Measurements from ENCODE around the gene MRPL14. TPM values are rescaled to one million over a fixed set of nuclear protein-coding genes. Genes with fewer than 3 reads are reported as not detected.

Gene MRPL14
- total and polyA plus RNA-seq, 2 of the 8 experiments (the other 6 are each of a cell fraction or from before 2014, with no cell fraction given): 82.0 to 97.1 TPM

GRCh38 chr6:44127186-44128019 is at the start of gene MRPL14, which contains the start of gene TMEM63B (continued):
- TF ChIP-seq CTBP2 (IDR thresholded peaks at IDR 0.05; ENCODE audit: borderline replicate concordance, insufficient read depth, insufficient read length, low read length) (no peak), JUN (IDR thresholded peaks at IDR 0.05; ENCODE audit: low read depth, low read length) (no peak), FOSL1 (IDR thresholded peaks at IDR 0.05; ENCODE audit: insufficient read depth, low read depth, low read length) (no peak), HDAC2 (IDR thresholded peaks at IDR 0.05; ENCODE audit: borderline replicate concordance in 1 of 2, low read depth in 2 of 2, low read length in 2 of 2) (0 out of 4 replicates have a peak, but pooled peaks have one; percentile 12 to 33), MAX (IDR thresholded peaks at IDR 0.05) (no peak), POLR2A (IDR thresholded peaks at IDR 0.05; ENCODE audit: control extremely low read depth in 1 of 2, low read depth in 2 of 2, low read length in 2 of 2) (peak; percentile 68 to 89), POU5F1 (IDR thresholded peaks at IDR 0.05; ENCODE audit: low read depth, low read length) (no peak), SUZ12 (IDR thresholded peaks at IDR 0.05; ENCODE audit: low read length) (no peak), KDM4A (IDR thresholded peaks at IDR 0.05; ENCODE audit: low read depth, low read length, severe bottlenecking) (peak; percentile 45), BACH1 (IDR thresholded peaks at IDR 0.05; ENCODE audit: low read length) (peak; percentile 64; the same call in 1 of the 2 replicates), PHF8 (conservative IDR thresholded peaks at IDR 0.05; ENCODE audit: low read depth, low read length) (peak; percentile 87), SP1 (IDR thresholded peaks at IDR 0.05; ENCODE audit: low read depth, low read length) (no peak), EP300 (IDR thresholded peaks at IDR 0.05; ENCODE audit: borderline replicate concordance in 1 of 2, low read depth in 2 of 2, low read length in 2 of 2) (no peak), TAF1 (IDR thresholded peaks at IDR 0.05; ENCODE audit: low read depth, low read length) (peak; percentile 68), SIX5 (IDR thresholded peaks at IDR 0.05; ENCODE audit: low read depth, low read length) (no peak), EZH2 (IDR thresholded peaks at IDR 0.05; ENCODE audit: low read depth, low read length, severe bottlenecking) (no peak), KDM1A (IDR thresholded peaks at IDR 0.05; ENCODE audit: borderline replicate concordance, low read length) (0 out of 2 replicates have a peak, but pooled peaks have one; percentile 46), CHD2 (IDR thresholded peaks at IDR 0.05; ENCODE audit: low read length) (no peak), EGR1 (IDR thresholded peaks at IDR 0.05; ENCODE audit: borderline replicate concordance, low read depth, low read length) (no peak), TAF7 (optimal IDR thresholded peaks at IDR 0.05; ENCODE audit: borderline replicate concordance, low read depth, low read length) (no peak)
- TF ChIP-seq, protein P1, sequence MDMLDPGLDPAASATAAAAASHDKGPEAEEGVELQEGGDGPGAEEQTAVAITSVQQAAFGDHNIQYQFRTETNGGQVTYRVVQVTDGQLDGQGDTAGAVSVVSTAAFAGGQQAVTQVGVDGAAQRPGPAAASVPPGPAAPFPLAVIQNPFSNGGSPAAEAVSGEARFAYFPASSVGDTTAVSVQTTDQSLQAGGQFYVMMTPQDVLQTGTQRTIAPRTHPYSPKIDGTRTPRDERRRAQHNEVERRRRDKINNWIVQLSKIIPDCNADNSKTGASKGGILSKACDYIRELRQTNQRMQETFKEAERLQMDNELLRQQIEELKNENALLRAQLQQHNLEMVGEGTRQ (IDR thresholded peaks at IDR 0.05; ENCODE audit: low read length): no peak
- TF ChIP-seq, protein P2, sequence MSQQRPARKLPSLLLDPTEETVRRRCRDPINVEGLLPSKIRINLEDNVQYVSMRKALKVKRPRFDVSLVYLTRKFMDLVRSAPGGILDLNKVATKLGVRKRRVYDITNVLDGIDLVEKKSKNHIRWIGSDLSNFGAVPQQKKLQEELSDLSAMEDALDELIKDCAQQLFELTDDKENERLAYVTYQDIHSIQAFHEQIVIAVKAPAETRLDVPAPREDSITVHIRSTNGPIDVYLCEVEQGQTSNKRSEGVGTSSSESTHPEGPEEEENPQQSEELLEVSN (IDR thresholded peaks at IDR 0.05): no peak
